Measurements from ENCODE around the gene RBL2.

RBL2 gene

DNA sequence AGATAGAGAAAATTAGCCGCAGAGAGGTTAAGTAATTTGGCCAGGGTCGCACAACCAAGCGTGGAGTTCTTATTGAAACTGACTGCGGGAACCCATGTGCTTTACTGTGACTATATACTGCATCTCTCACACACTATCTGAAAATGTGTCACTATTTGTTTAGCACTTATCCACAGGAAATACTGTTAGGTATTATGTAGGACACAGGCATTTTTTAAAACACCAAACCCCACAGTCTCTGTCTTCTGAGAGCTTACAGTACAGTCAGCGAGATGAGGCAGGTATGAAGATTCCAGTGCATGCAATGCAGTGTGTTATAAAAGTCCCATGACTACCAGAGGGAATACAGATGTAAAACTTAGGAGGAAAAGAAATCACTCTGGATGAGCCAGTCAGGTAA lies 11.3 kb downstream of the RBL2 start:
- no peak overlapping the region for H2AFZ ChIP-seq (ENCODE audit: low read depth)
- H4K20me1 ChIP-seq (ENCODE audit: insufficient read depth), result no peaks in the 10 kb centered on the region
- H3K4me3 ChIP-seq (IDR thresholded peaks at IDR 0.05; ENCODE audit: insufficient read depth, low read depth, low read length), result no peak overlapping the region
- H3K4me2 ChIP-seq, result no peak overlapping the region
- H3K79me2 ChIP-seq (ENCODE audit: insufficient read depth, low read depth), result no peaks in the 10 kb centered on the region
- TF ChIP-seq, protein P1, sequence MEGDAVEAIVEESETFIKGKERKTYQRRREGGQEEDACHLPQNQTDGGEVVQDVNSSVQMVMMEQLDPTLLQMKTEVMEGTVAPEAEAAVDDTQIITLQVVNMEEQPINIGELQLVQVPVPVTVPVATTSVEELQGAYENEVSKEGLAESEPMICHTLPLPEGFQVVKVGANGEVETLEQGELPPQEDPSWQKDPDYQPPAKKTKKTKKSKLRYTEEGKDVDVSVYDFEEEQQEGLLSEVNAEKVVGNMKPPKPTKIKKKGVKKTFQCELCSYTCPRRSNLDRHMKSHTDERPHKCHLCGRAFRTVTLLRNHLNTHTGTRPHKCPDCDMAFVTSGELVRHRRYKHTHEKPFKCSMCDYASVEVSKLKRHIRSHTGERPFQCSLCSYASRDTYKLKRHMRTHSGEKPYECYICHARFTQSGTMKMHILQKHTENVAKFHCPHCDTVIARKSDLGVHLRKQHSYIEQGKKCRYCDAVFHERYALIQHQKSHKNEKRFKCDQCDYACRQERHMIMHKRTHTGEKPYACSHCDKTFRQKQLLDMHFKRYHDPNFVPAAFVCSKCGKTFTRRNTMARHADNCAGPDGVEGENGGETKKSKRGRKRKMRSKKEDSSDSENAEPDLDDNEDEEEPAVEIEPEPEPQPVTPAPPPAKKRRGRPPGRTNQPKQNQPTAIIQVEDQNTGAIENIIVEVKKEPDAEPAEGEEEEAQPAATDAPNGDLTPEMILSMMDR (conservative IDR thresholded peaks at IDR 0.05; ENCODE audit: low read depth, low read length), result no peak
- no peaks in the 10 kb centered on the region for H3K36me3 ChIP-seq (ENCODE audit: insufficient read depth)
- H3K4me1 ChIP-seq (ENCODE audit: low read depth, poor library complexity, severe bottlenecking), result no peaks in the 10 kb centered on the region
- H3K27me3 ChIP-seq (ENCODE audit: insufficient read depth, low read depth), result no peaks in the 10 kb centered on the region
- no peak overlapping the region for H3K27ac ChIP-seq
- no peak overlapping the region for H3K9ac ChIP-seq

DNA sequence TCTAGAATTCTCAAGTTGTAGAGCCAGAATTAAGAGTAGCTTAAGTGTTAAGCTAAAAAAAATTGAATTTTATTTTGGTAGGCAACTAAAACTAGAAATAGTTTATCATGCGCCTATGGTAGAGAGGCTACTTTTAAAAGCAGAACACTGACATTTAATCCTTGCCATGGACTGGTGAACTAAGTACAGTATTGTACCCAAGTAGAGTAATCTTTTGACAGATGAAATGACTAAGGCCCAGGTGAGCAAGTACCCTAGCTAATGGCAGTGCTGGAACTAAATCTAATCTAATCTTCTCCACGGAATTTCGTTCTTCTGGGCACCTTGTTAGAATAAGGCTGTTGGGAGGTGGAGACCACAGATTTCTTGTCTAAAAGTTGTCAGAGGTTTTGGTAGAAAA lies 11.8 kb downstream of the RBL2 start:
- no peaks in the 10 kb centered on the region for H3K79me2 ChIP-seq (ENCODE audit: insufficient read depth, low read depth)
- H3K27me3 ChIP-seq (ENCODE audit: insufficient read depth, low read depth), result no peaks in the 10 kb centered on the region
- no peak overlapping the region for H3K27ac ChIP-seq
- H3K4me2 ChIP-seq, result no peak overlapping the region
- no peak overlapping the region for H3K9ac ChIP-seq
- H3K4me3 ChIP-seq (IDR thresholded peaks at IDR 0.05; ENCODE audit: insufficient read depth, low read depth, low read length), result no peak overlapping the region
- no peaks in the 10 kb centered on the region for H3K4me1 ChIP-seq (ENCODE audit: low read depth, poor library complexity, severe bottlenecking)
- no peaks in the 10 kb centered on the region for H4K20me1 ChIP-seq (ENCODE audit: insufficient read depth)
- TF ChIP-seq, protein P1 (conservative IDR thresholded peaks at IDR 0.05; ENCODE audit: low read depth, low read length), result no peak
- no peak overlapping the region for H2AFZ ChIP-seq (ENCODE audit: low read depth)
- no peaks in the 10 kb centered on the region for H3K36me3 ChIP-seq (ENCODE audit: insufficient read depth)

DNA sequence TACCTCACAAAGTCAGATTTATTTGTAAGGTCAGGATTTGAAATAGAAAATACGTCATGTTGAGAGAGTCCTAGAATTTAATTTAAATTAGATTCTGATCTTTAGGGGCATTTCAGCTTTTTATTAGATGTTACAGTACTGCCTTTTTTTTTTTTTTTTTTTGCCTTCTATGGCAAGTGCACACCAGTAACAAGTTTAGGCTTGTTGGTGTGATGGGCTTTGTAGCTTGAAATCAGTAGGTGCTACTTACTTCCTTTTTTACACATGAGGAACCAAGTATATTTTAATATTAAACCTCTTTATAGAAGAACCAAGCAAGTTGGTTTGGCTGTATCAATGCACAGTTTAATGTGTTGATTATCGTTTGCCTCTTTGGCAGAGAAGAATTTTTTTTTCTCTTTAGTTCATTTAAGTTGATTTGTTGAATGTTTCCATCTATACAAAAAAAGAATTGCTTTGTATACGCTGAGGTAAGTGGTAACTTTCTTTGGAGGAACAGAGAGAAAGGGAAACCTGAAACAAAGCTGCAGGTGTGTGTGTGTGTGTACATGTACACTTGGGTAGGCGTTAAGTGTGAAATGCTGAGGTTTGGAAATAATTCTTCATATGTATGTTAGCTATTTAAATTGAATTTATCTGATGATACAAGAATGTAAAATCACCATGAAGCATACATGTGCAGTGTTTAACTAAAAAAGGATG lies 15.7 kb downstream of the RBL2 start:
- Histone ChIP-seq H3K79me2 (ENCODE audit: insufficient read depth, low read depth) (no peaks in the 10 kb centered on the region), H3K4me2 (no peak overlapping the region), H3K4me1 (ENCODE audit: low read depth, poor library complexity, severe bottlenecking) (peaks cover 5% of the 10 kb centered on the region), H3K27ac (no peak overlapping the region), H3K9ac (no peak overlapping the region), H3K4me3 (IDR thresholded peaks at IDR 0.05; ENCODE audit: insufficient read depth, low read depth, low read length) (no peak overlapping the region), H3K27me3 (ENCODE audit: insufficient read depth, low read depth) (no peaks in the 10 kb centered on the region), H4K20me1 (ENCODE audit: insufficient read depth) (no peaks in the 10 kb centered on the region), H3K36me3 (ENCODE audit: insufficient read depth) (no peaks in the 10 kb centered on the region), H2AFZ (ENCODE audit: low read depth) (no peak overlapping the region)
- TF ChIP-seq, protein P1 (conservative IDR thresholded peaks at IDR 0.05; ENCODE audit: low read depth, low read length), result no peak

DNA sequence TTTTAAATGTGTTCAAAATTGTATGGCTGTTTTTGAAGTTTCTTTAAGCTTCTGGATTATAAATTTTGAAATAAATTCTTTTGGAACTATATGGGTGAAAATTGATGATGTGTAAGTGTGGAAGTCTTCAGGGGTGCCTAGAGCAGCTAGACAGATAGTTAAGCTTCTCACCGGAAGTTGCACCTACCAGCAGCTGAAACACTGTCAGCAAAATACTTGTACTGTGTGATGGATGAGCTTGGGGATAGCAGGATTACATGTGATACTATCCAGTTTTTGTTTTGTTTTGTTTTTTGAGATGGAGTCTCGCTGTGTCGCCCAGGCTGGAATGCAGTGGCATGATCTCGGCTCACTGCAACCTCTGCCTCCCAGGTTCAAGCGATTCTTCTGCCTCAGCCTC lies 19.7 kb downstream of the RBL2 start:
- H3K9ac ChIP-seq, result no peak overlapping the region
- no peak overlapping the region for H3K4me3 ChIP-seq (IDR thresholded peaks at IDR 0.05; ENCODE audit: insufficient read depth, low read depth, low read length)
- H2AFZ ChIP-seq (ENCODE audit: low read depth), result no peak overlapping the region
- no peaks in the 10 kb centered on the region for H4K20me1 ChIP-seq (ENCODE audit: insufficient read depth)
- no peaks in the 10 kb centered on the region for H3K36me3 ChIP-seq (ENCODE audit: insufficient read depth)
- no peaks in the 10 kb centered on the region for H3K27me3 ChIP-seq (ENCODE audit: insufficient read depth, low read depth)
- peaks cover 43% of the 10 kb centered on the region for H3K4me1 ChIP-seq (ENCODE audit: low read depth, poor library complexity, severe bottlenecking)
- no peaks in the 10 kb centered on the region for H3K79me2 ChIP-seq (ENCODE audit: insufficient read depth, low read depth)
- TF ChIP-seq, protein P1 (conservative IDR thresholded peaks at IDR 0.05; ENCODE audit: low read depth, low read length), result no peak
- no peak overlapping the region for H3K4me2 ChIP-seq
- no peak overlapping the region for H3K27ac ChIP-seq

Measured in KMS-11 (cell line).